SK-N-SH (cell line): Measurements from ENCODE around the gene HTRA3.

ENCODE experiments used
- CTCF ChIP-seq: fragments of 200-600 bp; sonication (generic); IDR thresholded peaks from 2 replicates; pipeline ENCODE4 v1.6.1; 2017; ENCODE audit warnings: antibody characterized with exemption, mild to moderate bottlenecking, moderate library complexity
- POLR2AphosphoS5 ChIP-seq: IDR thresholded peaks from 2 replicates; pipeline ENCODE4 v1.6.1; 2012; ENCODE audit warnings: low read depth, low read length
- SIN3A ChIP-seq: IDR thresholded peaks from 2 replicates; pipeline ENCODE4 v1.6.1; 2012; ENCODE audit warnings: low read depth, mild to moderate bottlenecking, low read length, moderate library complexity, borderline replicate concordance
- USF2 ChIP-seq: fragments of 150-350 bp; IDR thresholded peaks from 2 replicates; pipeline ENCODE4 v1.6.1; 2017; ENCODE audit warnings: antibody characterized with exemption, low read length, low read depth, borderline replicate concordance

- TF ChIP-seq CTCF (peak; percentile 46), POLR2AphosphoS5 (no peak), SIN3A (no peak), USF2 (no peak)
These were observed 31.0 kb upstream of the HTRA3 start for GRCh38 chr4:8238515-8239053.
